ENCODE measurements around the gene FLYWCH1. TPM values are rescaled to one million over a fixed set of nuclear protein-coding genes. Genes with fewer than 3 reads are reported as not detected.
"Not testable (repeated sequence)": the region's sequence is repeated elsewhere in the genome, so short reads cannot be mapped to it uniquely, and the experiment has no call there.

The FLYWCH1 gene
- total RNA-seq, 1 experiment from 2014 or later, result 149 TPM

DNA sequence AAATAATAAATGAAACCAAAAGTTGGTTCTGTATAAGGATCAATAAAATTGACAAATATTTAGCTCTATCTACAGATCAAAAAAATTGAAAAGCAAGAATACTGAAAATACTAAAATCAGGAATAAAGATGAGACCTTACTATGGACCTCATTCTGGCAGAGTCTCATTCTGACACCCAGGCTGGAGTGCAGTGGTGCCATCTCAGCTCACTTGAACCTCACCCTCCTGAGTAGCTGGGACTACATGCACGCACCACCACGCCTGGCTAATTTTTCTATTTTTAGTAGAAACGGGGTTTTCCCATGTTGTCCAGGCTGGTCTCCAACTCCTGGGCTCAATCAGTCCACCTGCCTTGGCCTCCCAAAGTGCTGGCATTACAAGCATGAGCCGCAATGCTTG lies 30.3 kb downstream of the FLYWCH1 start:
- in situ Hi-C loops (cut with HindIII; ENCODE audit: low pct_unique_long_range_greater_than_20kb, low sequenced_read_pairs), result no loop called here
- DNase-seq (ENCODE audit: low read depth), result no peak

DNA sequence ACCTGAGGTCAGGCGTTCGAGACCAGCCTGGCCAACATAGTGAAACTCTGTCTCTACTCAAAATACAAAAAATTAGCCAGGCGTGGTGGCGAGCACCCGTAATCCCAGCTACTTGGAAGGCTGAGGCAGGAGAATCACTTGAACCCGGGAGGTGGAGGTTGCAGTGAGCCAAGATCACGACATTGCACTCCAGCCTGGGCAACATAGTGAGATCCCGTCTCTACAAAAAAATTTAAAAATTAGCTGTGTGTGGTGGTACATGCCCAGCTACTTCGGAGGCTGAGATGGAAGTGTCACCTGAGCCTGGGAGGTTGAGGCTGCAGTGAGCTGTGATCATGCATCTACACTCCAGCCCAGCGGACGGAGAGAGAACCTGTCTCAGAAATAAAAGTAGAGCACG lies 32.0 kb downstream of the FLYWCH1 start:
- in situ Hi-C loops (cut with HindIII; ENCODE audit: low pct_unique_long_range_greater_than_20kb, low sequenced_read_pairs); DNase-seq (ENCODE audit: low read depth): not testable (repeated sequence)

DNA sequence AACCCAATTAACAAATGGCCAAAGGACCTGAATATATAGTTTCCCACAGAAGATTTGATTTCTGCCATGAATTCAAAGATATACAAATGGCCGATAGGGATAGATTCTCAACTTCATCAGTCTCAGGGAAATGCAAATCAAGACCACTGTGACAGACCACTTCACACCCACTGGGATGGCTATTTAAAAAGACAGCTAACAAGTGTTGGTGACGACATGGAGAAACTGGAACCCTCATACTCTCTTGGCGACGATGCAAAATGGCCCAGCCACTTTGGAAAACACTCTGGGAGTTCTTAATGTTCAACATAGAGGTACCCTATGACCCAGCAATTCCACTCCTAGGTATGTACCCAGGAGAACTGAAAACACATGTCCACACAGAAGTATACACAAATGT lies 34.9 kb downstream of the FLYWCH1 start:
- in situ Hi-C loops (cut with HindIII; ENCODE audit: low pct_unique_long_range_greater_than_20kb, low sequenced_read_pairs), result no loop called here
- no peak for DNase-seq (ENCODE audit: low read depth)

DNA sequence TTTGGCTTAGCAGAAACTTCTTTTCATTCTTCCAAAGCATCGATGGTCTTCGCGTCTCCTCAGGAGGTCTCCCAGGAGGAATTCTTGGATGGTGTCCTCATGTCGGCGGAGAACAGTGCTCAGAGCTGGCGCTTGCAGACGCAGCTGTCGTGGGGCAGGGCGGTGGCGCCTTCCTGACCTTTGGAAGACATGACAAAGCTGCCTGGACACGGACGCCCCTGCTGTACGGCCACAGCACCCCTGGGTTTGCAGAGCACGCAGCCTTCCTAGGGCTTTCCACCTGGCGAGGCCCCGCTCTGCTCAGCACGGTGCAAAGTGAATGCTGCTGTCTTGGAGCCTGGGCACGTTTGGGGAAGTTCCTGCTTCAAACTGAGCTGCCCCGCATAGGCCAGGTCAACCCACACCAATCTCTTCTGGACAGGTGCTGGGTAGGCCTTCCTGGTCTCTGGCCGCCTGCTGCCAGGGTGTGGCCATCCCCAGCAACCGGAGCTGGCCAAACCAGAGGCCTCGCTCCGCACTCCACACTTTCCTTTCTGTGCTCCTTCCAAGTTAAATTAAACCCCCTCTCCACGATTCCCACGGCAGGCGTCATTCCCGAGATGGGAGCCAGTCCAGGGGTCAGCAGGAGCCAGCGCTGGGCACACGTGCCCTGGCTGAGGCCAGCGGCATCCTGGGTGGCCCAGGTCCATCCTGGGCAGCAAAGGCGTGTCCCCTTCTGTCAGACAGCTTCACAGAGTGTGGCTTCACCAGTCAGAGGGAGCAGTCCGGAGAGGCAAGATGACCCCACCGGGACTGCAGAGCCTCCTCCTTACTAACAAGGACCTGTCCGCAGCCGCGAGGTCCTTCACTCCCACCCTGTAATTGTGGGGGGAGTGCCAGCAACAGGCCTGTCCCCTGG lies 37.3 kb downstream of the FLYWCH1 start:
- in situ Hi-C loops (cut with HindIII; ENCODE audit: low pct_unique_long_range_greater_than_20kb, low sequenced_read_pairs), result no loop called here
- DNase-seq (ENCODE audit: low read depth), result no peak

DNA sequence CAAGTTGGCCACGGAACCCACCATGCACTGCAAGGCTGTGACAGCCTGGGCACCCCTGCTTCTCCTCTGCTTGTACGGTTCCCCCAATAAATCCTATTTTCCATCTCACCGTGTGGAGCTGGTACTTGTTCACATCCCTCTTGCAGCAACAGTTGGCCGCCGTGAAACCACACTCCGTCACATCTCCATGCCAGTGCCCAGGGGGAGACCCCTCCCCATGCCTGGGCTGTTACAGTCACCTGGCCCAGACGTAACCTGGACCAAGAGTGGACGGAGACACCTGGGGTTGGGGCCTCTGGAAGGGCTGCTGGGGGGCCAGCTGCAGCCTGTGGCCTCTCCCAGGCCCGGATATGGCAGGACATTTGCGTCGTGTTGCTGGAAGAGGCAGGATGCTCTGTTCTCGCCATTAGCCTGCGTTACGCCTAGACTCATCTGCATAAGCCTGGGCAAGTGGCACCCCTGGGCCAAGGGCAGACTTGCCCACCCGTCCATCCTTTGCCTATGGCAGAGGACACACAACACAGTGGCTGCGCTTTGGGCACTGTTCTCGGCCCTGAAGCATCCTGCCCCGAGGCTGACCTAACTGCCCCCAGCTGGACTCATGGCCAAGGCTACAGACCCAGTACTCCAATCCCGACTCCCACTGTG lies 38.1 kb downstream of the FLYWCH1 start:
- in situ Hi-C loops (cut with HindIII; ENCODE audit: low pct_unique_long_range_greater_than_20kb, low sequenced_read_pairs), result no loop called here
- no peak for DNase-seq (ENCODE audit: low read depth)

DNA sequence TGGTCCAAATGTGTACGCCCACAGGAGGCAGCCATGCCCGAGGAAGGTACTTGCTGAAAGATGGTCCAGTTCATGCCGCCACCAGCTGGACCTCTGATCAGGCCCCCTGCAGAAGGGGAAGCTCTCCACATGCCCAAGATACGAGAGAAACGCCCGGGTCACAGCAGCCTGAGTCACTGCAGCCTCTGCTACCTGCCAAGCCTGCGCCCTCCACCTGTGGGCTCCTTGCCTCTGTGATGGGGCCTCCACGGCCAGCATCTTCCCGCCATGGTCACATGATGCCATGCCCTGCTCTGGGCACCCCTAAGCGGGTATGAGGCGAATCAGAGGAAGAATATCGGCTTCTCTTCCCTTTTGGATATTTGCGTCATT lies 38.6 kb downstream of the FLYWCH1 start:
- in situ Hi-C loops (cut with HindIII; ENCODE audit: low pct_unique_long_range_greater_than_20kb, low sequenced_read_pairs), result no loop called here
- DNase-seq (ENCODE audit: low read depth), result no peak

DNA sequence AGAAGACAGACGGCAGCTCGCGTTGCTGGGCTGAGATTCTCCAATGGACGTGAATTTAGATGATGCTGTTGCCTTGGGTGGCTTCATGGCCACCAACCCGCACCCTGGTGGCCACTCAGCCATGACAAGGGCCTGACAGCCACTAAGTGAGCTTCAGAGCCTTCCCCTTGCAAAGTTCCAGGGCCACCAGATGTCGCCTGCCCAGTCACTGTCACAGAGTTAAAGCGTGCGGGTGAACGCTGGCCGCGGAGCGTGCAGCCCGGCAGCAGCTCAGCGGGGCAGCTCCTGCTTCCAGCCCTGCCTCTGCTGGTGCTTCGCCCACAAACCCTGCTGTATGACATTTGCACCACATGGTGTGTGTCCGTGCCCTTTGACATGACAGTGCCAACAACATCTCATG lies 39.0 kb downstream of the FLYWCH1 start:
- DNase-seq (ENCODE audit: low read depth), result no peak
- in situ Hi-C loops (cut with HindIII; ENCODE audit: low pct_unique_long_range_greater_than_20kb, low sequenced_read_pairs), result no loop called here

DNA sequence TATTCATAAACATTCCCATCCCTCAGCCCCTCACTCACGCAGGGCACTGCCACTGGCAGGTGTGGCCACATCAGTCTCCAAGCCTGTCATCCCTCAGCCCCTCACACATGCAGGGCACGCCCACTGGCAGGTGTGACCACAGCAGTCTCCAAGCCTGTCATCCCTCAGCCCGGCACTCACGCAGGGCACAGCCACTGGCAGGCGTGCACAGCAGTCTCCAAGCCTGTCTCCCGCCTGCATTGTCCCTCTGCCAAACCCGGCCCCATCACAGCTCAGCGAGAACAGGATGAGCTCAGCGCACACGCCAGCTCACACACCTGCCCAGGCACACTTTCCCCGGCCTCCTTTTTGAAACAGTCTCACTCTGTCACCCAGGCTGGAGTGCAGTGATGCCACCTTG lies 40.9 kb downstream of the FLYWCH1 start:
- in situ Hi-C loops (cut with HindIII; ENCODE audit: low pct_unique_long_range_greater_than_20kb, low sequenced_read_pairs), result no loop called here
- no peak for DNase-seq (ENCODE audit: low read depth)

DNA sequence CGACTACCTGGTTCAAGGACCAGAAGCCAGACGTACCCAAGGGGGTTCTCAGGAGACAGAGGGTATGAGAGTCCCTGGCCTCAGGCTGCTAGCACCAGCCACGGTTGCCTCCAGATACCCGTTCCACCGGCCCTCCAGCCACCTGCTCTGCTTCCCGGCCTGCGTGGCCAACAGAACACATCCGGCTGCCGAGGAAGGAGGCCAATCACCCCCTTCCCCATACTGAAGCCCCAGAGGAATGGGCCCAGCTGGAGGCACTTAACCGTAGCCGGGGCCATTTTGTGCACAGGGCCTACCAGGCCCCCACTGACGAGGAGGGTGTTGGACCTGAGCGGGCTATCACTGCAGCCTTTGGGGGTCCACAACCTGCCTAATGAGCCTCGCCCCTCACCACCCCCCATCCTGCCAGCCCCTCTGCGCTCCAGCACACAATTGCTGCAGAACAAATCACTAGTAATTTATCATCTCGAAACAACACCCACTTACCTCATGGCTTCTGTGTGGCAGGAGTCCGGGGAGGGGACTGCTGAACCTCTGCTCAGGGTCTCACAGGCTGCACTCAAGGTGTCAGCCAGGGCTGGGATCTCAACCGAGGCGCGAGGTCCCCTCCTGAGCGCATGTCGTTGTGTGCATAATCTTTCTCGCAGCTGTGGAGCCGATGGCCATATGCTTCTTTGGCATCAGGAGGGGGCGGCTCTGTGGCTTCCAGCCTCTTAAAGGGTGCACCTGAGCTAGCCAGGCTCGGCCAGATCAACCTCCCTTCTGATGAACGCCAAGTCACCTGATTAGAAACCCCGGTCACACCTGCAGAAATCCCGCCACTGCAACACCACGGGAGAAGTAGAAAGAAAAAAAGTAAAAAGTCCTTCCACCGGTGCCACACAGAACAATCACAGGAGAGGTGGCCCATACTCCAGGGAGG lies 42.2 kb downstream of the FLYWCH1 start:
- no peak for DNase-seq (ENCODE audit: low read depth)
- in situ Hi-C loops (cut with HindIII; ENCODE audit: low pct_unique_long_range_greater_than_20kb, low sequenced_read_pairs), result no loop called here

DNA sequence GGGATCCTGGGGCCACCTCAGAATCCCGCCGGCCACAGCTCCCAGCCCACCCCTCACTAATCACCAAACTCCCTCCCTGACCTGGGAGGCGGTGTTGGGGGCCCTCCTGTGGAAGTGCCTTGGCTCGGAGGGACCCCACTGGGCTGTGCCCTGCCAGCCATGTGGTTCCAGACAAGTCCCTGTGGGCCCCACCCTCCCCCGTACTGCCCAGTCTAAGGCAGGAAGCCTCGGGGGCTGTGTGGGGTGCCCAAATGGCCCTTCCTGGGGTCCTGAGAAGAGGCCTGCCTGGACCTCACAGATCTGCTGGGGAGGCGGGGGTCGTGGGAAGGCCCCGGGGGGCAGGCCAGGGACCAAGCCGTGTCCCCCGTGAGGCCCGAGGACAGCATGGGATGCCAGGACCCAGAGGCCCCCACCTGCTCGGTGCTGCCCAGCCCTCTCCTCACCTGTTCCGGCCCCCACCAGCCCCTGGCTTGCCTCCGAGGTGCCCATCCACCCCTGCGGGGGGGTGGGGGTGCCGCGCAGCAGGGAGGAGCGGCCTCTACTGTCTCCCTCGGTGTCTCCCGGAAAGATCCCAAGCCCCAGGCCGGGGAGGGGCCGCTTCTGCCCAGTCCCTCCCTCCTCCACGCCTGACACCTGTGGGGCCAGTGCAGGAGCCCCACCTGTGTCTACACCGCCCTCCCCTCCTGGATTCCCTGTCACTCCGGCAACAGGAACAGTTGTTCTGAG lies 43.1 kb downstream of the FLYWCH1 start:
- in situ Hi-C loops (cut with HindIII; ENCODE audit: low pct_unique_long_range_greater_than_20kb, low sequenced_read_pairs), result no loop called here
- no peak for DNase-seq (ENCODE audit: low read depth)

DNA sequence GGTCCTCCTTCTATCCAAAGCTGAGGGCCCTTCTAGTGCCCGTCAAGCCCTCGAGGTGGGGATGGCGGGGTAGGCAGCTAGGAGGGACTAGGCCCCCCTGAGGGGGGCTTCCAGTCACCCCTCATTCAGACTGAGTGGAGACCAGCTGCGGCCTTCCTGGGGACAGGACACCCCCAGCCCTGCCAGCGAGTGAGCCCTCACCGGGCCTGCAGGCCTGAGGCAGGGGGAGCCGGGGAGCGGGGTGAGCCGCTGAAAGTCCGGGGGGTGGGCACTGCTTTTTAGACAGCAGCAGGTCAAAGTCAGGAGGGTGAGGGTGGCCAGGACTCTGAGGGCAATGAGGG lies 43.7 kb downstream of the FLYWCH1 start:
- in situ Hi-C loops (cut with HindIII; ENCODE audit: low pct_unique_long_range_greater_than_20kb, low sequenced_read_pairs), result no loop called here
- no peak for DNase-seq (ENCODE audit: low read depth)

DNA sequence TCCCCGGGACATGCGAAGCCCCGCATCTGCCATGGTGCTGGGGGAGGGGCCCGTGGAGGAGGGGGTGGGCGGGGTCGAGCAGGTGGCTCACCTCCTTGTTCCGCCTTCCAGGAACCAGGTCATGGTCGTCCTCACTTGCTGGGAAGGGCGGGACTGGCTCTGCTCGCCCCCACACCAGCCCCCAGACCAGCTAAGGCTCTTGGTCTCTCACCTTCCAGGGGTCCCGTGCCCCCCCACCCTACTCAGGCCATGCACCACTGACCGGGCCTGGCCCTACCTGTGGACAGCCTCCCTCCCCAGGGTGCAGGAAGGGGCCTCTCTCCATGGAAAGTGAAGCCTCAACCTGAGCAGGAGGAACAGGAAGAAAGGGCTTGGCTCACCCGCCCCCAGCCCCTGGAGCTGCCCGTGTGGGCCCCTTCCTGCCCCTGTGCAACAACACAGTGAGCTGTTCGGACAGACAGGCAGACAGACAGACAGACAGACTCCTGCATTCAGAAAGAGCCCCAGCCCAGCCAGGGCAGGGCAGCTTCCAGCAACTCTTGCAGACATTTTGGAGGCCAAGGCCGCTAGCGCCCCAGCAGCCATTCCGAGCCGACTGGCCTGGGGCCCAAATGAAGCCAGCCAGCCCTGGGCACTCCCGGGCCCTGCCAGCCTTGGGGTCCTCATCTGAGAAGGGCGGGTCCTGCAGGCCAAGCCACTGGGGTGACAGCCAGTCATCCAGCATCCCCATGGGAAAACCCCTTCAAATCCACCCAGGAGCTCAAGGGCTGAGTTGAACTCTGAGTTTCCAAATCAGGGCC lies 44.2 kb downstream of the FLYWCH1 start:
- in situ Hi-C loops (cut with HindIII; ENCODE audit: low pct_unique_long_range_greater_than_20kb, low sequenced_read_pairs), result no loop called here
- DNase-seq (ENCODE audit: low read depth), result no peak

DNA sequence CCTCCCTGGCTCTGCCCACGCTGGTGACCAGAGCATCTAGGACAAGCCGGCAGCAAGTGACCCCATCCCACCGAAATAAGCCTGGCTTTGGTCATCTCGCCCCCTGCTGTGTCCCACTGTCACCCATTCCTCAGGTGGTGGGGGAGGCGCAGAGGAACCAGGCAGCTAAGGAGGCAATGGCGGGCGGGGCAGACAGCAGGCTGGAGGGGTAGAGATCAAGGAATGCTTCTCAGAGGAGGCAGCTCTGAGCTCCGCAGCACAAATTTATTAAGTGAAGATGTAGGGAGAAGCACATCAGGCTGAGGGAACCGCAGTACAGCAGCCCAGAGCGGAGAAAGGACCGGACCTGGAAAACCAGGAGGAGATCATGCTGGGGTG lies 44.8 kb downstream of the FLYWCH1 start:
- no peak for DNase-seq (ENCODE audit: low read depth)
- in situ Hi-C loops (cut with HindIII; ENCODE audit: low pct_unique_long_range_greater_than_20kb, low sequenced_read_pairs), result no loop called here

DNA sequence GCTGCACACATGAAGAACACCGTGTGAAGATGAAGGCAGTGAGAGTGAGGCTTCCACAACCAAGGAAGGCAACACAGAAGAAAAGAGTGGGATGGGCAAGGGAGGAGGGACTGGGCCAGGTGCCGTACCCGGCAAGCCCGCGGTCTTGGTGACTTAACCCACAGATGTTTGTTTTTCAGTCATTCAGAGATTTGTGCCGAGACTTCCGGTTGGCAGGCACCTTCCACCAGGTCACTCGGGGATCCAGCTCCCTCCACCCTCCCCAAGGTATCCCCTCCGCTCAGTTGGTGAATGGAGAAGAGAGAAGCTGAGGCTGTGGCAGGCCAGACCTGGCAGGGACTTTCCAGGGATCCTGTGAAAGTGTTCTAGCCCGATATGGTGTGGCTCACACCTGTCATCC lies 47.5 kb downstream of the FLYWCH1 start:
- in situ Hi-C loops (cut with HindIII; ENCODE audit: low pct_unique_long_range_greater_than_20kb, low sequenced_read_pairs), result no loop called here
- DNase-seq (ENCODE audit: low read depth), result no peak

DNA sequence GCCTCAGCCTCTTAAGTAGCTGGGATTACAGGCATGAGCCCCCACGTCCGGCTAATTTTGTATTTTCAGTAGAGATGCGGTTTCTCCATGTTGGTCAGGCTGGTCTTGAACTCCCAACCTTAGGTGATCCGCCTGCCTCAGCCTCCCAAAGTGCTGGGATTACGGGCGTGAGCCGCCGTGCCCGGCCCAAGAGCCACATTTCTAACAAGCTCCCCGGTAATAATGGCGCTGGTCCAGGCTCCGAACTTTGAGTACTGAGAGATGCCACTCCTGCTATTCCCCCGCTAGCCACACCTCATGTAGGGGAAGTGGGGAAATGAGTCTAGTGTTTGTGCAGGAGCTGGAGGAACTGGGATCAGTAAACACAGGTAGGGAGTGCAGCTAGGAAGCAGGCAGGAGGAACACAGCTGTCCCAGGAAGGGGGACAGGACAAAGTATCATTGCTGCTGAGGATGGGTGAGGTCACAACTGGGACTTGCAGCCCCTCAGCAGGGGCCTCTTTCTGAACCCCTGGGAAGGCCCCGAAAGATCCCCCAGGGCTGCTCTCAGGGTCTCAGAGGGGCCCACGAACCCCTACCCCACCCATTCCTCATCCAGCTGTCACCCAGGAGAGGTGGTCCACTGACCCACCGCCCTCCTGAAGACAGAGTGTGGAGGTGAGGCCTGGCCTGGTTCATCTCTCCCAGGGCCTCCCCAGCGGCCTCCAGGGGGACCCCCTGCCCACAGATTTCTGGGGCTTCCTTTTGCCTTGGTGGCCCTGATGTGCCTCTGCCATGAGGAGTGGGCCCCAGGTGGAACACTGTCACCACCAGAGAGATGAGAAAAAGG lies 48.7 kb downstream of the FLYWCH1 start:
- DNase-seq (ENCODE audit: low read depth), result no peak
- in situ Hi-C loops (cut with HindIII; ENCODE audit: low pct_unique_long_range_greater_than_20kb, low sequenced_read_pairs), result no loop called here

DNA sequence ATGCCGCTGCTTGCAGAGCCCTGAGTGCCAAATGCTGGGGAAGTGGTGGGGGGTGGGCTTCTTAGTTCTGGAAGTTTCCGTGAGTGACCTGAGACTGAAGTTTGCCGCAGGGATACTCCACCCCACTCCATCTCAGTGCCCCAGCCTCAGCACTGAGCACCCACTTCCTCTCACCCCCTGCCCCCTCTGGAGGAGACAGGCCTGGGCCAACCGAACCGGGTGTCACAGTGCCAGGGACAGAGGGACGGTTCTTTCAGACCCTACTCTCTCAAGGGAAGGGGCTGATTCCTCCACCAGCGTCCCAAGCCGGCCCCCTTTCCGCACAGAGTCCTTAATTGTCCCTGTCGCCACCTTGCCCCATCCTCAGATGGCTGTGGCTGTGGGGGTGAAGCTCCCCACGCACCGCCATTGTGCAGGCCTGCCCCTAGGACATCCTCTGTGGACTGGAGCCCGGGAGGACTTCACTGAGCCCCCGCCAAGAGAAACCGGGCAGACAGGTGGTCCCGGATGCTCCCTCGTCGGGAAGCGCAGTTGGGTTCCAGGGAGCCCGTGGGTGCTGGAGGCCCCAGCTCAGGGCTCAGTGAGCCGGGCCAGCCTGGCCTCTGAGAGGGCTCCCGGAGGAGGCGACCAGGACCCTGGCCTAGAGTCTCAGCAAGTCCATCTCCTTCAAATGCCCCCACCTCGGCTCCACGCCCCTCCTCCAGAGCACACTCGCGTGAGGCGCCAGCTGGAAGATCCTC lies 50.8 kb downstream of the FLYWCH1 start:
- no peak for DNase-seq (ENCODE audit: low read depth)
- in situ Hi-C loops (cut with HindIII; ENCODE audit: low pct_unique_long_range_greater_than_20kb, low sequenced_read_pairs), result no loop called here
